Astrocyte of the hippocampus (primary cell): ENCODE data around the gene MBTPS1.
"Not testable (repeated sequence)": the region's sequence is repeated elsewhere in the genome, so short reads cannot be mapped to it uniquely, and the experiment has no call there.

Experiments used
- DNase-seq: peaks from one replicate; pipeline ENCODE4 v3.0.0; 2011; ENCODE audit warnings: low read depth, low spot score

Gene MBTPS1

DNA sequence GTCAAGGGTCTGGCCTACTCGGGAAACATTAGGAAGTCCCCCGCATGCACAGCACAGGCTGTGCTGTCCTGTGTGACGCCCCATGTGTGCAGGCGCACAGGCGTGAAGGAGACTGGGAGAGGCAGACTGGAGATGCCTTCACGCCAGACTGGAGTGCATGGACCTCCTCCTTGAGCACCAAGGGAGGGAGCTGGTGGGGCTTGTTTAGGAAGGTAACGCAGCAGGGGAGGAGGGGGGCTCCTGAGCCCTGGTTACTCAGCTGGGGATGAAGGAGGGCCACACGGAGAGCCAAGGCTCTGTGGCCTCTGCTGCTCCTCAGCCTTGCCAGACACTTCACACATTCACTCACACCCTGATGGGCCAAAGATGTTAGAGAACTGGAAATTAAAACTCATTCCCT is 20.5 kb upstream of the MBTPS1 start:
- no peak for DNase-seq

DNA sequence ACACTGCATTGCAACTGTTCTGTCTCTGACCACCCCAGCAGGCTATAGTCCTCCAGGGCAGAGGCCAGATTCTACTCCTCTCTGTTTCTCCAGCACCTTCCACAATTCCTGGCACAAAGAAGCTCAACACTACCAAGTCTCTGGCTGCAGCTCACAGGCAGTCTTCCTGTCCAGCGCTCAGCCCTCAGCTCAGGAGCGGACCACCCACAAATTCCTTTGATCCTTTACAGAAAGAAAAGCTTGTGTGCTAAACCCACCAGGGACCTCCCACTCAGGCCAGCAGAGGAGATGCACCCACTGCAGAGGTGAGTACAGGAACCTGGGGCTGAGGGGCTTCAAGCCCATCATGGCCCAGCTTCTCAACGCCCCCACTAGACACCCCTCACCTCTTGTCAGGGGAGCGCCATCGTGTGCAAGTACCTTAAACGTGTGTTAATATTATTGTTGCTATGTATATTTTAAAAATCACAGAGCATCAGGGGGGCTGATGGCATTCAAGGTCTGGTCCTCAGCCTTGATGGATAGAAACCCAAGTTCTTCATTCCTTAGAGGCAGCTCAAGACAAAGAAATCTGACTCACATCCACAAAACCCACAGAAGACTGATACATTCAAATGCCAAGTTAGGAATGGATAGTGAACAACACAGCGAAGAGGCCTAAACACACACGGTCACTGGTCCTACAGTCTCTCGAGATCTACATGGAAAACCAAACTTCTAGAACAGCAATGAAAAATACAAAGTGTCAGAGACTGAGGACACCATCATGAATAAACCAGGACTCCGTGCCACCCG is 19.8 kb upstream of the MBTPS1 start:
- peak; percentile 64 for DNase-seq

DNA sequence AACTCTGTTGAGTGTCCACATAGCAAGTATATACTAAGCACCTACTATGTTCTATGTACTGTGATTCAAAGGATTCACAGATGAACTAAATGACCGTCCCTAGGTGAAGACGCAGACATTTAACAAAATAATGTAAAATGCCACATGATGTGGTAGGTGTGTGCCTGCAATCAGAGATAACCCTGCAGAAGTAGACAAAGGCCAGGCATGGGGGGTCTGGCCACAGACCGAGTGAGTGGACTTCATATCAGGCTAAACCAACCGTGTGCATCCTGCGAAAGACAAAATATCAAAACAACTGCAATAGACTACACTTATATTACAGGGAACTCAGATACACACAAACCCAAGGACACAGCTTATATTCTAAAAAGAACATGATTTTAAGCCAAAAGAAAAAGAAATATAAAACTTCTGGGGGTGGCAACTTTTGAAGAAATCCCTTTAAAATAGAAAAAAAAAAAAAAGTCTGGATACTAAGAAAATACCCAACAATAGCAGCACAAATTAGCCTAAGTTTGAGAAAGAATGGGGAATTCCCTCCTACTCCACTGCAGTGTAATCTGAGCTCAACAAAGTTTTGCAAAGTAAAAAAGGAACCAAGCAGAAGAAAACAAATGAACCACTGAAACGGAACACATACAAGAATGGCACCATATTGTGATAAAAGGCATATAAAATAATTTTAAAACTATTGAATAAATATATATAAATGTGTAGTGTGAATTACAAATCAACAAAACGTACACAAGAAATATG is 16.0 kb upstream of the MBTPS1 start:
- no peak for DNase-seq

DNA sequence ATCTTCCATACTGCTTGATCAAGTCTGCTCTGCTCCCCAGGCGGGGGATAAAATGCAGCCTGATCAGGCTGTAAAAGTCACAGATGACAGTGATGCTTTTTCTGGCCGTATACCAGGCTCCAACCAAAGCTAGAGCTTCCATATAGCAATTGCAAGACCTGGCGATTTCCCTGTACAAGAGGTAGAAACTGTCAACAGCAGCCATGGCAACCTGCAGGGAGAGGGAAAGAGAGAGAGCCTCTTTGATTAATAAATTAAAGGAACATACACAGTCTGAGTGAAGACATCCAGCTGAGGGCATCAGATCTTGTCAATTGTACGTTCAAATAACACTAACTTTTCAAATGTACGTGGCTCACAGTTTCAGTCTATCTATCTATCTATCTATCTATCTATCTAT is 14.4 kb upstream of the MBTPS1 start:
- DNase-seq, result no peak

DNA sequence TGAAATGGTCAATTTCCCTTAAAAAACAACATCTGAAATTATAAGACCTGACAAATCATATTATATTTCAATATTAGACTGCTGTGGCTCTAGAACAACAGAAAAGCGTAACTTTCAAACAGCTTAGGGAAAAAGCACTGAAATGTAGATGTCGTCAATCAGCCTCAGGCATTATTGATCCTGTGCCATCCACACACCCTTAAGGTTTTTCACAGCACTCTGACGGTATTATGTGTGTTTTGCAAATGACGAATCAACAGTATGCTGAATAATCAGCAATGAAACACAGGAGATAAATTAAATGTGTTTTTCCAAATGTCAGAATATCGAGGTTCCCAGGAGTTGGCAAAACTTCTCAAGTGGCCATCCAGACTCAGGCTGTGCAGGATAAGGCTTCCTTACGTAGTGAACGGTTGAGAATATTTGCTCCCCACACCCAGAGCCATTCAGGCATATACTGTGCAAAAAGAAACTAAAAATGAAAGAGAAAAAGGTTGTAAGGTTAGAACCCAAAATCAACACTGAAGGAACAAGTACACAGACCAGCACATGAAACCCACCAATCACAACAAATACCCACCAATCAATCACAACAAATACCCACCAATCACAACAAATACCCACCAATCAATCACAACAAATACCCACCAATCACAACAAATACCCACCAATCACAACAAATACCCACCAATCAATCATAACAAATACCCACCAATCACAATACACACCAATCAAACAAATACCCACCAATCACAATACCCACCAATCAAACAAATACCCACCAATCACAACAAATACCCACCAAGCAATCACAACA is 7.7 kb upstream of the MBTPS1 start:
- no peak for DNase-seq

DNA sequence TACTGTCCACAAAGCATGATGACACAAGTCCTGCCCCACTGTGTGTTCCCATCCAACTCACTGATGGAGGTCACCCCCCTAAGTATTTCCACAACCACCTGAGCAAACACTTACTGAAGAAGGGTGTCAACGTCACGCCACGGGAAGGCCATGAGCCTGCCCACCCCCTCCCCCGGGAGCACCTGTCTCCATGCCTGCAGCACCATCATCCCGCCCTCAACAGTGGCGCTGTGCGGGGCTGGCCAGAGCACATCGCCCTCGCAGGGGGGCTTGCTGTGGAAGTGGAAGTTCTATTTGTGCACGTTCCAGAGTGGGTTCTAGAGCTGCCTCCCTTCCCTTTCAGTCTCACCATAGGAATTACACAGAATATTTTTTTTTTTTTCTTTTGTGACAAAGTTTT is 4.3 kb upstream of the MBTPS1 start:
- DNase-seq, result no peak

DNA sequence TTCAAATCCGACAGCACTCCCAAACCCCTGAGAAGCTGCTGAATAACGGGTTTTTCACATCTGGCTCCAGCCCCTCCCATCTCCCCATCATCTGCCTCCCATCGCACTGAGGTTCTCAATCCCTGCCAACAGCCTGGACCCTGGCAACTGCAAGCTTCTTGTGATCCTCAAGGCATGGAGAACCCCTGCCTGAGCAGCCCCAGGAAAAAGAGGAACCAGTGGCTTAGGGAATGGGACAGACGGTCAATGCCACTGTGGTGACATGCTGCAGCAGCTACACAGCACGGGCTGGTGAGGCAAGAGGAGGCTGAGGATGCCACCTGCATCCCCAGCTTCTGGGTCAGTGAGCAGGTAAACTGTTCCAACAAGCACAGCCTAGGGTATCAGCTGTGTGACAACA is 3.3 kb upstream of the MBTPS1 start:
- DNase-seq, result no peak

DNA sequence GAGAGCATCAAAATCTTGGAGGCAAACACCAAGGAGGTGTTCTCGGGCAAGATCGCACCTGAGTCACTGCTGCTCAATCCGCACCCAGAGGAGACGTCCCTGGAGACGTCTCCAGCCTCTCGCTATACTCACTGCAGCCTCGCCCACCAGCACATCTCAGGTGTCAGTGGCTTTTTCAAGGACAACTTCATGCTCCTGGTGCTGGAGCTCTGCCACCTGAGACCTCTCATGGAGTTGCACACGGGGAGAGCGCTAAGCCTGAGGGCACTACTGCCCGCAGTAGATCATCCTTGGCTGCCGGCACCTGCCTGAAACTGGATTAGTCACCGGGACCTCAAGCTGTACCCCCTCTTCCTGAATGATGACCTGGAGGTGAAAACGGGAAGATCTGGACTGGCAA is 2.6 kb upstream of the MBTPS1 start:
- DNase-seq, result no peak

DNA sequence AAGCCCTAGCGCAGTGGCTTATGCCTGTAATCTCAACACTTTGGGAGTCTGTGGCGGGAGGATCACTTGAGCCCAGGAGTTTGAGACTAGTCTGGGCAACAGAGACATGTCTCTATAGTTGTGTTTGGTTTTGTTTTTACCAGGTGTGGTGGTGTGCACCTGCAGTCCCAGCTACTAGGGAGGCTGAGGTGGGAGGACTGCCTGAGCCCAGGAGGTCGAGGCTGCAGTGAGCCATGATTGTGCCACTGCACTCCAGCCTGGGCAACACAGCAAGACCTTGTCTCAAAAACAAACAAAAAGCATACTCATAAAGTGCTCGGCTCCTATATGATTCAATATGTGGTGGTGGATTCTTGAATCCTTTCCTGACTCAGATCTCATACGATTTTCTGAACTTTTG is 1.6 kb upstream of the MBTPS1 start:
- DNase-seq, result not testable (repeated sequence)

DNA sequence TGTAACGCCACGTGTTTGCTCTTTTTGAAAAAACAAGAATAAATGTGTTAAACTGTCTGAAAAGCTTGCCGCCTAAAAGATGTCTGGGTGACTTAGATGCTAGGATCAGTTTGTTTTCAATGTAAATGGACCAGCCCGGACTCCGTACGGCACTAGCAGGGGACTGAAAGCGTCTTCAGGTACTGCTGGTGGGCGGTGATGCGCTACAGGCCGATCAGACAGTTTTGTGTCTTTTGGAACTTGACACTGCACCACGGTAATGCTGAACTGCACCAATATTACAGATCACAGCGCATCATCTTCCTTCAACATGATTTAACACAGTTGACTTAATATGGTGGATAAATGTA is 727 bp upstream of the MBTPS1 start:
- no peak for DNase-seq

DNA sequence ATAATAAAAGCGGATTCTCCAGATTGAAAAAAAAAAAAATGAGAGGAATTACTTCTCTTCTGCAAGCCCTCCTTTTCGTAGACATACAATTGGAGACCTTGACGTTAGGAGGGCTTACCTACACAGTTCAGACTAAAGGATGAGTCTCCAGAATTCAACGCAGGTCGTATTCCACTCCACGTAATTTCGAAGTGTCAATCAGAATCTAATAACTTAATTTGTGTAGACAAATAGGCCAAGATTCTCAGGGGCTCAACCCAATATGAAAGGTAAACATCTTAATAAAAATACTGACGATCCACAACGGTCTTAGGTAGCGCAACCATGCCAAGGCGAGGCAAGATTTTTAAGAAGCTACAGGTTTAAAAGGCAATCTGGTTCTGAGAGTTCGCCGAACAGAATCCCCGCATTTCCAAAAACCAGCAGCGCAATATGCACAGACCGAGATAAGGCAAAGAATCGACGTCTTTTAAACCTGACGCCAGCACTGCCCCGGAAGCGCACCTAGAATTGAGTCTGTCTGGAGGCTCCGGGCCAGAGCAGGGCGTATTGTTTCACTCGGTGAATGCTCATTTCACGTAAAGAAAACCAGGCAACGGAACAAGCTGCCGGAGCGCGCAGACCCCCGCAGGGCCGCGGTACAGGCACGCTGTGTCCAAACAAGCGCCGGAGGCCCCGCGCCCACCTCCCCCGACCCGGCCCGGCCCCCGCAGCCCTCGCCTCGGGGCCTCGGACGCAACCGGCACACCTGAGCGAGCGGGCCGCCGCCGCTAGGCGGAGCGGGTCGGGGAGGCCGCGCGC is 623 bp downstream of the MBTPS1 start:
- DNase-seq, result peak; percentile 7

DNA sequence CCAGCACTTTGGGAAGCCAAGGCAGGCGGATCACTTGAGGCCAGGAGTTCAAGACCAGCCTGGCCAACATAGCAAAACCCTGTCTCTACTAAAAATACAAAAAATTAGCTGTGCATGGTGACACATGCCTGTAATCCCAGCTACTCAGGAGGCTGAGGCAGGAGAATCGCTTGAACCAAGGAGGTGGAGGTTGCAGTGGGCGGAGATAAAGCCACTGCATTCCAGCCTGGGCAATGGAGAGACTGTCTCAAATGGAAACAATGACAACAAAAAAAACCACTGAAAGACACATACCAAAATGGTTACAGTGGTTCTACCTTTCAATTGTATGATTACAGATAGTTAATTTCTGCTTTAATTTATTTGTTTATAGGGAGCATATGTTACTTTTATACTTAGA is 4.8 kb downstream of the MBTPS1 start:
- peak; percentile 24 for DNase-seq

DNA sequence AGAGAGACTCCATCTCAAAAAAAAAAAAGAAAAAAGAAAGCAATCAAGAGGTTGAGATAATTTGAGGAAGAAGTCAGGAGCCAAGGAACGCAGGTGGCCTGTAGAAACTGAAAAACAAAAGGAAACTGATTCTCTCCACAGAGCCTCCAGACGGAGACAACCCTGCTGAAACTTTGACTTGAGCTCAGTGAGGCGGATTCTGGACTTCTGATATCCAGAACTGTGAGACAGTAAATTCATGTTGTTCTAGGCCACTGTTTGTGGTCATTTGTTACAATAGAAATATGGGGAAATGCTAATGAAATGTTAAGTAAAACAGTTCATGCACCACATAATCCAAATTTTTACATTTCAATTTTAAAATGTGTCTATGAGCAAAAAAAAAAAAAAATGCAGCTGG is 5.2 kb downstream of the MBTPS1 start:
- no peak for DNase-seq

DNA sequence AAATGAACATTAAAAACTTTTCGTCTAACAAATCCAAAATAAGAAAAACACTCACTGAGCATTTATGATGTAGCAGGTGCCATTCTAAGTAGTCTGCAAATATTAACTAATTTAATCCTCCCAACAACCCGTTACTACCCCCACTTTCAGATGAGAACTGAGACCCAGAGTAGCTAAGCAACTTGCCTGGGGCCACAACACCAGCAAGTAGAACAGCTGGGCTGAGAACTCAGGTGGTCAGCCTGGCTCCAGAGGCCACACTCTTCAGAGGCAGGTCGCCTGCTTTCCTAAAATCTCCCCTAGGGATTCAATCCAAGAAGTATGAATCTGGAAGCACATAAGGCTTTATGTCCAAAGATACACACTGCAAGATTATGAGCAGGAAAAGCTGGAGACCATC is 6.2 kb downstream of the MBTPS1 start:
- no peak for DNase-seq

DNA sequence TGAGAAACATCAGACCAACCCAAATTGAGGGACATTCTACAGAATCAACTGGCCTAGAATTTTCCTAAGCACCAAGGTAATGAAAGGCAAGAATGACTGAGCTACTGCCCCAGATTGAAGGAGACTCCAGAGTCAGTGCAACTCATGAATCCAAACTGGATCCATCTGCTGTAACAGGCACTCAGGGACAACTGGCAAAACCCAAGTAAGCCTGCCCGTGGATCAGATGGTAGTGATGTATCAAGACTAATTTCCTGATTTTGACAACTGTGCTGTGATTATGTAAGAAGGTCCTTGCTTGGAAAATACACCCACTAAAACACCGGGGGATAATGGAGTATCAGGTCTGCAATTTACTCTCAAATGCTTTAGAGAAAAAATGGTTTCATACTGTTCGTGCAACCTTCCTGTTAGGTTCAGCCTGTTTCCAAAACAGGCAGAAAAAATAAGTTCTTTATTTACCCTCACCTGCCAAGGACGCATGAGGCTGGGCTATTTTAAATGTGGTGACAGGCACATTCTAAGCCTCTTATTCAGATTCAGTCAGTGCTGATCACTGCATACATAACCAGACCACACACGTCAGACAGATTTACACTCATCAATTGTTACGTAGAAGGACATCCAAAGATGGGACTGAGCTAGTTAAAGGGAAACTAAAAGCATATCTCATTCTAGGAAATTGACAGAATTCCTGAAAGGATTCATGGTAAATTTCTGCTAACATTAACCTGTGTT is 7.0 kb downstream of the MBTPS1 start:
- DNase-seq, result peak; percentile 31

DNA sequence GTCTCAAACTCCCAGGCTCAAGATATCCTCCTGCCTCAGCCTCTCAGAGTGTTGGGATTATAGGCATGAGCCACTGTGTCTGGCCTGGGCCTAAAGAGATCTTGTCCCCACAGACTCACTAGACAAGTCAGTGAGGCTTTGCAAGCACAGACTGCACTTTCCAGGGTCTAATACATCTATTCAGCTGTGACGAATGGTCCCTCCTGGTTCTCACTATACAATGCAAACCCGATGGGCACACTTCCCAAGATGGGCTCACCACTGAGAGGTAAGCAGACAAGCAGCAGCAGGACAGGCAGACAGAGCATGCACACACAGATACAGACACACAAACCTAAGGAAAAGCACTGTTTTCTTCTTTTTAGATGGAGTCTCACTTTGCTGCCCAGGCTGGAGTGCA is 8.8 kb downstream of the MBTPS1 start:
- no peak for DNase-seq

DNA sequence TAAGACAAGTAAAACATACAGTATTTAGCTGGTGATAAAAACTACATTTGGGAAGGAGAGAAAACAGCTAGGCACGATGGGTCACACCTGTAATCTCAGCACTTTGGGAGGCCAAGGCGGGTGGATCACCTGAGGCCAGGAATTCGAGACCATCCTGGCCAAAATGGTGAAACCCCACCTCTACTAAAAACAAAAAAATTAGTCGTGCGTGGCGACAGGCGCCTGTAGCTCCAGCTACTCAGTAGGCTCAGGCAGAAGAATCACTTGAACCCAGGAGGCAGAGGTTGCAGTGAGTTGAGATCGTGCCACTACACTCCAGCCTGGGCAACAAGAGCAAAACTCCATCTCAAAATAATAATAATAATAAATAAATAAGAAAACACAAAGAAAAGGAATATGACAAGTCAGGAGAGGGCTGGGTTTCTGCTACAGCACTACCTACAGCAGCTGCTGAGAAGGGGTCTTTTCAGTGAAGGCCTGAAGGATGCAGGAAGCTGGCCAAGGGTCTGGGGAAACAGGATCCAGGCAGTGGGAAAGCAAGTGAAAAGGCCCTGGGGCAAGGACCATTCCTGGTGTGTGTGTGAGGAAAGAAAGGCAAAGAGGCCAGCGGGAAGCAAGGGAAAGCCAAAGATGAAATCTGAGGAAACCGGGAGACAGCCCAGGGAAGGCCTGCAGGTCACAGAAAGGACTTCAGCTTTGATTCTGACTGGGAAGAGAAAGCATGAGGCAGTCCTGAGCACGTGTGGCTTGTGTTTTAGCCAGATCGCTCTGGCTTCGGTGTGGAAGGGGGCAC is 10.6 kb downstream of the MBTPS1 start:
- DNase-seq, result no peak

DNA sequence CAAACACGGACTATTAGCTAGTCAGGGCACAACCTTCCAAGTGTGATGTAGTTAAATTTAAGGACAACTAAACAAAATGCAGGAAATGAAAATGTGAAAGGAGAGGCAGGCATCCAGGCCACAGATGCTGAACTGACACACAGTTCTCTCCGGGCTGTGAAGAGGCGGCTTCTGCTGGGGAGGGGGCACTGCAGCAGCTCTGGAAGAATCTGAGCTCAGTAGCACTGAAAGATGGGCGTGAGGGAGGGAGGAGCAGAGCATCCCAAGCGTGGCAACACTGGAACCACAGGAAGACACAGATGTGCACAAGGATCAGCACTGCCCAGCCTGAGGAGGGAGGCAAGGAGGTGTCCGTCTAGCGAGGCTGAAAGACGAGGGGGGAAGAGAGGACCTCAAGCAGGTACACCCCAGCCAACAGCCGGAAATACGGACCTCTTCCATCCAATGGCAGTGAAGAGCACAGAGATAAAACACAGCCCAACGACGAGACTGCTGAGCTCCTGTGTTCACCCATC is 11.4 kb downstream of the MBTPS1 start:
- DNase-seq, result no peak

DNA sequence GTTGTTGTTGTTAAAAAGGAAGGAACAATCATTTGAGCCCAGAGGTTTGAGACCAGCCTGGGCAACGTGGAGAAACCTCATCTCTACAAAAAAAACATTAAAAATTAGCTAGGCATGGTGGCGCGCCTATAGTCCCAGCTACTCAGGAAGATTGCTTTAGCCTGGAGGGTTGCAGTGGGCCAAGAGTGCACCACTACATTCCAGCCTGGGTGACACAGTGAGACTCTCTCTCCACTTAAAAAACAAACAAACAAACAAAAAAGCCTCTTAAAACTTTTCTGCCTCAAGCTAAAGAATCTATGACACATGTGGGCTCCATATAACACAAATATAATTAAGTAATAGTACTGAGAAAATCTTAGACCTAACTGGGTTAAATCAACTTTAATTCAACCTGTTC is 12.5 kb downstream of the MBTPS1 start:
- DNase-seq, result no peak

DNA sequence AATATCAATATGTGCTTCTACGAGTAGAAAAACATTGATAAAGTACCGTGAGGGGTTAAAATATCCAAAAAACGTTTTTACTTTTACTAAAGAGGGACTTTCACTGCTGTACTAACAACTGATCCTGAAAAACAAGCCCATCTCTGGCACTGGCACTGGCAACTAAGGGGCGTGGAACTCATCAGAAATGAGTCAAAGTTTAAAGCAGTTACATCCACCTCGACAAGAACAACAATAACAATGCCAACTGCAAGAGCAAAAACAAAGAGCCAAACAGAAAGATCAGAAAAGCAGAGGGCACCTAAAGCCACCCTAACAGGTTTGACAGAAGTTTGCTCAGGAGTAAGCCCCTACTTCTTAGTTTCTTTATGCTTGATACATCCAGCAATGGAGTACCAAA is 13.1 kb downstream of the MBTPS1 start:
- peak; percentile 22 for DNase-seq
